ENCODE results near the gene NRF1.
A peak's percentile ranks its signal among the peaks of the same experiment; 100 is the strongest.

Gene NRF1

GRCh38 chr7:129686063-129686462 lies 74.5 kb downstream of the NRF1 start:
- no peak for DNase-seq

- DNase-seq = no peak
Observed at GRCh38 chr7:129688503-129689222, 77.1 kb downstream of the NRF1 start.

- DNase-seq = no peak
Observed at GRCh38 chr7:129689995-129690581, 78.6 kb downstream of the NRF1 start.

GRCh38 chr7:129690701-129691100 lies 79.2 kb downstream of the NRF1 start:
- no peak for DNase-seq

GRCh38 chr7:129698516-129699418 lies 87.2 kb downstream of the NRF1 start:
- DNase-seq = peak in 1 of 5 donors; percentile 41

GRCh38 chr7:129702316-129702715 lies 90.8 kb downstream of the NRF1 start:
- no peak for DNase-seq

- no peak for DNase-seq
Observed at GRCh38 chr7:129702761-129703338, 91.3 kb downstream of the NRF1 start.

- DNase-seq = no peak
Observed at GRCh38 chr7:129703751-129704150, 92.2 kb downstream of the NRF1 start.

- DNase-seq = peak in 1 of 5 donors; percentile 68
Observed at GRCh38 chr7:129707910-129708499, 96.5 kb downstream of the NRF1 start.

- no peak for DNase-seq
Observed at GRCh38 chr7:129713544-129713943, 102.0 kb downstream of the NRF1 start.

GRCh38 chr7:129714514-129715063 lies 103.1 kb downstream of the NRF1 start:
- no peak for DNase-seq

- no peak for DNase-seq
Observed at GRCh38 chr7:129719980-129720732, 108.6 kb downstream of the NRF1 start.

- no peak for DNase-seq
Observed at GRCh38 chr7:129721068-129721467, 109.5 kb downstream of the NRF1 start.

GRCh38 chr7:129723679-129724078 lies 112.2 kb downstream of the NRF1 start:
- no peak for DNase-seq

GRCh38 chr7:129724796-129725195 lies 113.3 kb downstream of the NRF1 start:
- DNase-seq = no peak

- DNase-seq = no peak
Observed at GRCh38 chr7:129728875-129729467, 117.5 kb downstream of the NRF1 start.

- no peak for DNase-seq
Observed at GRCh38 chr7:129729511-129729910, 118.0 kb downstream of the NRF1 start.

GRCh38 chr7:129730159-129730558 lies 118.6 kb downstream of the NRF1 start:
- DNase-seq = no peak

- no peak for DNase-seq
Observed at GRCh38 chr7:129734400-129734799, 122.9 kb downstream of the NRF1 start.

- DNase-seq = no peak
Observed at GRCh38 chr7:129739427-129739826, 127.9 kb downstream of the NRF1 start.
